Measurements from ENCODE around the gene STKLD1.
A peak's percentile ranks its signal among the peaks of the same experiment; 100 is the strongest.

The STKLD1 gene

GRCh38 chr9:133362359-133363044 lies 13.7 kb upstream of the STKLD1 start:
- no peaks in the 10 kb centered on the region for H3K27me3 ChIP-seq (replicated peaks)
- no peak for TF ChIP-seq CTCF (IDR thresholded peaks at IDR 0.05; ENCODE audit: low read depth, low read length, missing control alignments)
- in situ Hi-C loops (cut with HindIII; ENCODE audit: low pct_ligation_motif_present, low sequenced_read_pairs): no loop called here
- peaks cover 69% of the 10 kb centered on the region for H3K36me3 ChIP-seq (replicated peaks)
- no peak for DNase-seq
- H3K27ac ChIP-seq: no peak overlapping the region
- H3K4me3 ChIP-seq (ENCODE audit: low read depth, low read length): no peak overlapping the region

- H3K4me3 ChIP-seq (ENCODE audit: low read depth, low read length): no peak overlapping the region
- in situ Hi-C loops (cut with HindIII; ENCODE audit: low pct_ligation_motif_present, low sequenced_read_pairs): no loop called here
- no peak overlapping the region for H3K27ac ChIP-seq
- DNase-seq: no peak
- H3K36me3 ChIP-seq (replicated peaks): peaks cover 83% of the 10 kb centered on the region
- H3K27me3 ChIP-seq (replicated peaks): no peaks in the 10 kb centered on the region
- TF ChIP-seq CTCF (IDR thresholded peaks at IDR 0.05; ENCODE audit: low read depth, low read length, missing control alignments): no peak
These were observed 9.7 kb upstream of the STKLD1 start for GRCh38 chr9:133366435-133366834.

GRCh38 chr9:133367221-133367620 lies 8.9 kb upstream of the STKLD1 start:
- Histone ChIP-seq H3K27ac (no peak overlapping the region), H3K27me3 (replicated peaks) (no peaks in the 10 kb centered on the region), H3K36me3 (replicated peaks) (peaks cover 84% of the 10 kb centered on the region), H3K4me3 (ENCODE audit: low read depth, low read length) (no peak overlapping the region)
- in situ Hi-C loops (cut with HindIII; ENCODE audit: low pct_ligation_motif_present, low sequenced_read_pairs): no loop called here
- DNase-seq: no peak
- no peak for TF ChIP-seq CTCF (IDR thresholded peaks at IDR 0.05; ENCODE audit: low read depth, low read length, missing control alignments)

- no peak overlapping the region for H3K27ac ChIP-seq
These were observed 8.4 kb upstream of the STKLD1 start for GRCh38 chr9:133367778-133368177.

GRCh38 chr9:133368249-133368881 lies 7.8 kb upstream of the STKLD1 start:
- Histone ChIP-seq H3K27me3 (replicated peaks) (no peaks in the 10 kb centered on the region), H3K4me3 (ENCODE audit: low read depth, low read length) (no peak overlapping the region), H3K27ac (peak overlapping the region; percentile 26), H3K36me3 (replicated peaks) (peaks cover 84% of the 10 kb centered on the region)
- no peak for DNase-seq
- in situ Hi-C loops (cut with HindIII; ENCODE audit: low pct_ligation_motif_present, low sequenced_read_pairs): no loop called here
- no peak for TF ChIP-seq CTCF (IDR thresholded peaks at IDR 0.05; ENCODE audit: low read depth, low read length, missing control alignments)

More at GRCh38 chr9:133367778-133368177, 8.4 kb upstream of the STKLD1 start:
- no peak for DNase-seq
- TF ChIP-seq CTCF (IDR thresholded peaks at IDR 0.05; ENCODE audit: low read depth, low read length, missing control alignments): no peak
- peaks cover 84% of the 10 kb centered on the region for H3K36me3 ChIP-seq (replicated peaks)
- in situ Hi-C loops (cut with HindIII; ENCODE audit: low pct_ligation_motif_present, low sequenced_read_pairs): no loop called here
- no peak overlapping the region for H3K4me3 ChIP-seq (ENCODE audit: low read depth, low read length)
- no peaks in the 10 kb centered on the region for H3K27me3 ChIP-seq (replicated peaks)

Measured in brain microvascular endothelial cell (primary cell).